GM19395 (cell line): ENCODE results near the gene IQCN.

ENCODE experiments used
- ATAC-seq: cut with Tn5 transposase; IDR thresholded peaks from one replicate; pipeline ENCODE4 v1.9.1; 2021; ENCODE audit warnings: mild to moderate bottlenecking, moderate library complexity; ENCODE audit not compliant: unreplicated experiment

Gene IQCN

GRCh38 chr19:18289471-18290301, 15.4 kb upstream of the IQCN start:
- no peak for ATAC-seq

GRCh38 chr19:18287836-18288772, 13.9 kb upstream of the IQCN start:
- no peak for ATAC-seq

GRCh38 chr19:18286973-18287635, 12.9 kb upstream of the IQCN start:
- ATAC-seq = no peak

GRCh38 chr19:18284712-18285360, 10.6 kb upstream of the IQCN start:
- no peak for ATAC-seq

GRCh38 chr19:18283338-18283737, 9.1 kb upstream of the IQCN start:
- no peak for ATAC-seq

GRCh38 chr19:18282788-18283141, 8.5 kb upstream of the IQCN start:
- no peak for ATAC-seq

- ATAC-seq = peak; percentile 31
These were observed 8.0 kb upstream of the IQCN start for GRCh38 chr19:18282021-18282787.

- ATAC-seq = peak; percentile 63
These were observed 7.1 kb upstream of the IQCN start, which contains the start of gene JUND for GRCh38 chr19:18281082-18282020. Gene JUND, minus strand, starts transcription at chr19:18281622. Its CDS starts 138 bp downstream, at chr19:18281484.

GRCh38 chr19:18280247-18281081, 6.2 kb upstream of the IQCN start:
- ATAC-seq = no peak

GRCh38 chr19:18279516-18280246, 5.4 kb upstream of the IQCN start:
- no peak for ATAC-seq

GRCh38 chr19:18279266-18279515, 4.9 kb upstream of the IQCN start:
- ATAC-seq = no peak

- ATAC-seq = no peak
These were observed 4.4 kb upstream of the IQCN start for GRCh38 chr19:18278521-18279265.

- no peak for ATAC-seq
These were observed 617 bp upstream of the IQCN start for GRCh38 chr19:18274781-18275356.

GRCh38 chr19:18273561-18274218, 562 bp downstream of the IQCN start:
- no peak for ATAC-seq

GRCh38 chr19:18271433-18271841, 2.8 kb downstream of the IQCN start:
- ATAC-seq = no peak

- no peak for ATAC-seq
These were observed 3.9 kb downstream of the IQCN start for GRCh38 chr19:18270326-18270725.
